NCI-H2107 treated with DMSO at 0.1 percent for 48 hours (cell line): ENCODE results near the gene DUXB.
A peak's percentile ranks its signal among the peaks of the same experiment; 100 is the strongest.

ENCODE experiments used
- DNase-seq: peaks from one replicate; lab custom pipeline; 2025; ENCODE audit not compliant: unreplicated experiment; lab: John Stamatoyannopoulos, UW

DUXB gene

GRCh38 chr16:75660726-75661302 lies 40.4 kb downstream of the DUXB start:
- DNase-seq: no peak

- no peak for DNase-seq
These were observed 40.9 kb downstream of the DUXB start for GRCh38 chr16:75660321-75660720.

GRCh38 chr16:75658175-75658574 lies 43.1 kb downstream of the DUXB start:
- DNase-seq: no peak

GRCh38 chr16:75653922-75654321 lies 47.3 kb downstream of the DUXB start:
- DNase-seq: no peak

GRCh38 chr16:75648265-75649076 lies 52.8 kb downstream of the DUXB start:
- peak; percentile 59 for DNase-seq

- peak; percentile 87 for DNase-seq
These were observed 53.6 kb downstream of the DUXB start, which contains the start of the genes KARS1 and TERF2IP for GRCh38 chr16:75647492-75648264. Gene KARS1, minus strand, starts transcription at chr16:75647665. Its CDS starts 26 bp downstream, at chr16:75647639. Gene TERF2IP, plus strand, starts transcription at chr16:75647773. Its CDS starts 110 bp downstream, at chr16:75647883.

GRCh38 chr16:75647112-75647491 lies 54.2 kb downstream of the DUXB start:
- no peak for DNase-seq

- no peak for DNase-seq
These were observed 56.8 kb downstream of the DUXB start for GRCh38 chr16:75644240-75645012.
